ENCODE data around the gene TBXAS1.

DNA sequence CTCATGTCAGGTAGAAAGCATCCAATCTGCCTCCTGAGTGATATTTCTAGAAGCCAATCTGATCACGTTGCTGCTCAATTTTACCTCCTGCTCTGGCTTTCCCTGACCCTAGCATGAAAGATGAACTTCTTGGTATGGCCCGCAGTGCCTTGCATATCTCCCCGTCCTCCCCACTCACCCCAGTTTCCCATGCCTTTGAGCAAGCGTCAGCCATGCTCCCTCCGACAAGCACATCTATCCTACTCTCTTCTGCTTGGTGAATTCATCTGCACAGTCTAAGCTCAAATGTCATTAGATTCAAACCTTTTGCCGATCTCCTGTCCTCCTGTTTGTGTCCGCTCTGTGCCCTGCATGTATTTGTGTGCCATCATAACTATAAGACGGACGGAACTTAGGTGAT, 6.2 kb upstream of the TBXAS1 start:
- TF ChIP-seq, protein P1, sequence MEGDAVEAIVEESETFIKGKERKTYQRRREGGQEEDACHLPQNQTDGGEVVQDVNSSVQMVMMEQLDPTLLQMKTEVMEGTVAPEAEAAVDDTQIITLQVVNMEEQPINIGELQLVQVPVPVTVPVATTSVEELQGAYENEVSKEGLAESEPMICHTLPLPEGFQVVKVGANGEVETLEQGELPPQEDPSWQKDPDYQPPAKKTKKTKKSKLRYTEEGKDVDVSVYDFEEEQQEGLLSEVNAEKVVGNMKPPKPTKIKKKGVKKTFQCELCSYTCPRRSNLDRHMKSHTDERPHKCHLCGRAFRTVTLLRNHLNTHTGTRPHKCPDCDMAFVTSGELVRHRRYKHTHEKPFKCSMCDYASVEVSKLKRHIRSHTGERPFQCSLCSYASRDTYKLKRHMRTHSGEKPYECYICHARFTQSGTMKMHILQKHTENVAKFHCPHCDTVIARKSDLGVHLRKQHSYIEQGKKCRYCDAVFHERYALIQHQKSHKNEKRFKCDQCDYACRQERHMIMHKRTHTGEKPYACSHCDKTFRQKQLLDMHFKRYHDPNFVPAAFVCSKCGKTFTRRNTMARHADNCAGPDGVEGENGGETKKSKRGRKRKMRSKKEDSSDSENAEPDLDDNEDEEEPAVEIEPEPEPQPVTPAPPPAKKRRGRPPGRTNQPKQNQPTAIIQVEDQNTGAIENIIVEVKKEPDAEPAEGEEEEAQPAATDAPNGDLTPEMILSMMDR (IDR thresholded peaks at IDR 0.05) = no peak
- no peak for TF ChIP-seq POLR2A (IDR thresholded peaks at IDR 0.05)
